BJ (cell line): ENCODE results near the gene LRRN2. TPM values are rescaled to one million over a fixed set of nuclear protein-coding genes. Genes with fewer than 3 reads are reported as not detected.

Experiments used
- CTCF ChIA-PET: fragments of 350-600 bp; formaldehyde crosslinking; extraction: SDS; loops from one replicate; lab custom pipeline; 2021; ENCODE audit warnings: antibody characterized with exemption, inconsistent platforms; lab: Yijun Ruan, JAX
- POLR2A ChIA-PET: fragments of 300-600 bp; sonication (Branson Sonifier 250); formaldehyde crosslinking; extraction: SDS; loops from one replicate; lab custom pipeline; 2021; ENCODE audit warnings: antibody characterized with exemption; lab: Charles Lee
- DNase-seq: peaks from one replicate; pipeline ENCODE4 v3.0.0-alpha.2; 2011; ENCODE audit warnings: low read depth
- H3K27me3 ChIP-seq: 2 replicates; pipeline ENCODE4 v1.6.0; 2011; ENCODE audit warnings: low read length; ENCODE audit not compliant: control insufficient read depth, insufficient read depth
- H3K36me3 ChIP-seq: 2 replicates; pipeline ENCODE4 v1.5.1; 2011; ENCODE audit warnings: low read length; ENCODE audit not compliant: control insufficient read depth, insufficient read depth
- H3K4me3 ChIP-seq: 2 replicates; pipeline ENCODE4 v1.5.1; 2011; ENCODE audit warnings: low read depth, mild to moderate bottlenecking, control low read depth, low read length
- polyA plus RNA-seq: library from polyadenylated mRNA; depleted of rRNA; stranded (reverse); fragments of >200 nt; gene quantifications from 2 replicates; pipeline ENCODE4 v1.2.3, GENCODE V29; 2011
- TF ChIP-seq, protein P1 (sequence below): IDR thresholded peaks from 2 replicates; pipeline ENCODE4 v1.5.1; 2011; ENCODE audit warnings: low read depth, mild to moderate bottlenecking, control low read depth, inconsistent platforms, low read length, moderate library complexity; ENCODE audit not compliant: insufficient read depth

Gene LRRN2
- polyA plus RNA-seq, 1 experiment, result not detected

DNA sequence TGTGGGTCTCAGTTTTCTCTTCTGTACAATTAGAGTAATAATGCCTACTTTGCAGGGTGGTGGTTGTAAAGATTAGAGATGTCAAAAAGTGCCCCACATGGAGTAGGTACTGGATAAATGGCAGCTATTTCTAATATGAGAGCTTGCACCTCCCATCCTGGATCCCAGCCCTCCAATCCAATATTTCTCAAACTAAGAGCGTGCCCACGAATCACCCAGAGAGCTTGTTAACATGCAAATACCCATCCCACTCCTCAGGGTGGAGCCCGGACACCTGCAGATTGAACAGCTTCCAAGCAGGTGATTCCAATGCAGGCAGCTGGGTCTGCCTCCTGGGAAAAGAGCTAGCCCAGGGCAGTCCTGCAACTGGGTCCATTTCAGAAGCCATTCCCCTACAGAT lies 33.0 kb downstream of the LRRN2 start:
- DNase-seq, result no peak
- ChIA-PET POLR2A (no interaction called here), CTCF (interaction anchor here (1.8 kb wide), 1 partner anchor 111 kb away, joined by 5 read pairs; no protein-coding TSS in a partner anchor)
- no peak overlapping the region for H3K4me3 ChIP-seq
- TF ChIP-seq, protein P1, sequence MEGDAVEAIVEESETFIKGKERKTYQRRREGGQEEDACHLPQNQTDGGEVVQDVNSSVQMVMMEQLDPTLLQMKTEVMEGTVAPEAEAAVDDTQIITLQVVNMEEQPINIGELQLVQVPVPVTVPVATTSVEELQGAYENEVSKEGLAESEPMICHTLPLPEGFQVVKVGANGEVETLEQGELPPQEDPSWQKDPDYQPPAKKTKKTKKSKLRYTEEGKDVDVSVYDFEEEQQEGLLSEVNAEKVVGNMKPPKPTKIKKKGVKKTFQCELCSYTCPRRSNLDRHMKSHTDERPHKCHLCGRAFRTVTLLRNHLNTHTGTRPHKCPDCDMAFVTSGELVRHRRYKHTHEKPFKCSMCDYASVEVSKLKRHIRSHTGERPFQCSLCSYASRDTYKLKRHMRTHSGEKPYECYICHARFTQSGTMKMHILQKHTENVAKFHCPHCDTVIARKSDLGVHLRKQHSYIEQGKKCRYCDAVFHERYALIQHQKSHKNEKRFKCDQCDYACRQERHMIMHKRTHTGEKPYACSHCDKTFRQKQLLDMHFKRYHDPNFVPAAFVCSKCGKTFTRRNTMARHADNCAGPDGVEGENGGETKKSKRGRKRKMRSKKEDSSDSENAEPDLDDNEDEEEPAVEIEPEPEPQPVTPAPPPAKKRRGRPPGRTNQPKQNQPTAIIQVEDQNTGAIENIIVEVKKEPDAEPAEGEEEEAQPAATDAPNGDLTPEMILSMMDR, result no peak
- H3K36me3 ChIP-seq, result no peaks in the 10 kb centered on the region
- H3K27me3 ChIP-seq, result peaks cover 17% of the 10 kb centered on the region

DNA sequence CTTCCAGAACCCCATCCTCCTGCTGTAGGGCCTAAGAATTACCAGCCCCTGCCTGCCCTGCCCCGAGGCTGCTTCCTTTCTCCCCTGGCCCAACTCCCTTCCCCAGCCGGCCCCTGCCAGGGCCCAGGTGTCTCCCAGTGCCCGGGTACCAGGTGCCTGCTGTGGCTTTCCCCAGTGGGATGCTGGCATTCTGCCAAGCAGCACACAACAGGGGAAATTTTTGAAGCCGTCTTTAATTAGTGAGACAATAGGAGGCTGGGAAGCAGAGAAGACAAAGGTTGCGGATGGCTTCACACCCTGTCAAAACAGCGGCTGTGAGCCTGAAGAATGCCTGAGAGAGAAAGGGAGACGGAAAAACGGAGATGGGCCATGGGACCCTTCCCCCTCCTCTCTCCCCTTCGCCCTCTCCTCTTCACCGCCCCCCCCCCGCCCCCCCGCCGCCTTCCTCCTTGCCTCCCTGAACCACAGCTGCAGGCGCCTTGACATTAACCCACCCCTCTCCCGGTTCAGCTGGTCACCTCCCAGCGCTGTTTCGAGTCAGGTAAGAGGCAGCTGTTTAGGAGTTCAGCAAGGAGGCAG lies 33.6 kb downstream of the LRRN2 start:
- CTCF ChIA-PET, result interaction anchor here (1.8 kb wide), 1 partner anchor 111 kb away, joined by 5 read pairs; no protein-coding TSS in a partner anchor
- POLR2A ChIA-PET, result no interaction called here
- TF ChIP-seq, protein P1, result no peak
- Histone ChIP-seq H3K27me3 (peaks cover 17% of the 10 kb centered on the region), H3K4me3 (no peak overlapping the region), H3K36me3 (no peaks in the 10 kb centered on the region)
- no peak for DNase-seq

DNA sequence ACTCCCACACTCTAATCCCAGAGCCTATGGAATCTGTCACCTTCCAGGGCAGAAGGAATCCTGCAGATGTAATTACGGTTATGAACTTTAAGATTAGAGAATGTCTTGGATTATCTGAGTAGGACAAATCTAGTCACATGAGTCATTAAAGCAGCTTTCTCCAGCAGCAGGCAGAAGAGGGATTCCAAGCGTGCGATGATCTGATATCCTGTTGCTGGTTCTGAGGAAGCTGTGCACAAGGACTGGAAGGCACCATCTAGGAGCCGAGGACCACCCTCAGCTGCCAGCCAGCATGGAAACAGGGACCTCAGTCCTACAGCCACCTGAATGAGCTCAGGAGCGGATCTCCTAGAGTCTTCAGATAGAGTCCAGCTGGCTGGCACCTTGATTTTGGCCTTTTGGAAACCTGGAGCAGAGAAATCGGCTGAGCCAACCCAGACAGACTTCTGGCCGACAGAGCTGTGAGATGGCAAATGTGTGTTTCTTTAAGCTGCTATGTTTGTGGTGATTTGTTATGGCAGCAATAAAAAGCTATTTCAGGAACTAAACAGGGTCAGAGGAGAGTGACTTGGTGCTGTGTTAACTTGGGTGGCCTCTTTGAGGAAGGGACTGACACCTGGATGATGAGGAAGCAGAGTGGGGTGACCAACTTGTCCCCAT lies 34.5 kb downstream of the LRRN2 start:
- CTCF ChIA-PET, result no interaction called here
- TF ChIP-seq, protein P1, result no peak
- Histone ChIP-seq H3K27me3 (peaks cover 17% of the 10 kb centered on the region), H3K36me3 (no peaks in the 10 kb centered on the region), H3K4me3 (no peak overlapping the region)
- POLR2A ChIA-PET, result no interaction called here
- no peak for DNase-seq

DNA sequence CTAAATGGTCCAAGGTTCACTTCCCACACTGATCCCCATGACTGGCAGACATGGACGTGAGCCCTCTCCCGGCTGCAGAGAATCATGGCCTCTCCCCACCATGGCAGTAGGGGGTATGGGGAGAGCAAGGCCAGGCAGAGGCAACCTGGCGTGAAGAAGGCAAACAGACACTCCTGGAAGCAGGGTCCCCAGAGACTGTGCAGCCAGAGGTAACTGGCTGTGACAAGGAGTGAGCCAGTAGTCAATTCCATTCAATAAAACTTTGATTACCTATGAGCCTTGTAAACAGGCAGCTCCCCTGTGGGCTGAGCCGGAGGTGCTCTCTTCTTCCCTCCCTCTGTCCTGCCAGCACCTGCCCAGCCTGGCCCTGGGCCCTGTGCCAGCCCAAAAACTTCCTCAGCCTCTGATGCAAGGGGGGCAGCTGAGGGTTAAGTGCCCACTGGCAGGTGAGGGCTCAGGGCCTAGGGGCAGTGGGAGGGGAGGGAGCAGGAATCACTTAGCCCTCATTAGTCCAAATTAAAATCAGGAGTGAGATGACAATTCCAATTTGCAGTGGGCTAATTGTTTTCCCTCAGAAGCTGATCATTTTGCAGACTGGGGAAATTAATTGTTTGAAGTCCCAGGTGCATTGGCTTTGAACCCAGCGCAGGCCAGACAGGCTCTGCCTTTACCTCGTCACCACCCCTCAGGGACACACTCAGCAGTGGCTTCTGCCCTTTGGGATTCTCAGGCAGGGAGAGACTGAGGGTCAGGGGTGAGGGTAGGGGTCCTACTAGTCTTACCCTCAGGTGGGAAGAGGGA lies 35.6 kb downstream of the LRRN2 start:
- POLR2A ChIA-PET, result no interaction called here
- CTCF ChIA-PET, result interaction anchor here (0.6 kb wide), 1 partner anchor 258 kb away, joined by 3 read pairs; no protein-coding TSS in a partner anchor
- Histone ChIP-seq H3K27me3 (peaks cover 17% of the 10 kb centered on the region), H3K4me3 (no peak overlapping the region), H3K36me3 (no peaks in the 10 kb centered on the region)
- no peak for DNase-seq
- TF ChIP-seq, protein P1, result no peak

DNA sequence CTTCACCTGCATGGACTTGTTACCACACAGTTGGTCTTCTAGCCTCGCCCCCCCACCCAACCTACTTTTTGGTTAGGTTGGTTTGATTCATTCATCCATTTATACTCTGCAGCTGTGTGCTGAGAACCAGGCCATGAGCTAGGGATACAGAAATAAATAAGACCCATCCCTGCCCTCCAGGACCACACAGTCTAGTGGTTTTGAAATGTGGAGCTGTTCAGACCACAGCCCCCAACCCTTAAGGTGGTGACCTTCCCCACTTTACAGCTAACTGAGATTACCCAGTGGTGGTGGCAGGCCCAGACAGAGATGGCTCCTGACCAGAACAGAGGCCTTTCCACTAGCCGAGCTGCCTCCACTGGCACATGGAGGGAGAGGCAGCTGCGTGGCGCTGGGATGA lies 37.0 kb downstream of the LRRN2 start:
- ChIA-PET POLR2A (no interaction called here), CTCF (interaction anchor here (1.2 kb wide), 1 partner anchor 158 kb away, joined by 3 read pairs; no protein-coding TSS in a partner anchor)
- TF ChIP-seq, protein P1, result no peak

More for the DNA sequence above, 37.0 kb downstream of the LRRN2 start:
- Histone ChIP-seq H3K4me3 (no peak overlapping the region), H3K36me3 (no peaks in the 10 kb centered on the region), H3K27me3 (peaks cover 23% of the 10 kb centered on the region)
- no peak for DNase-seq
